Activated CD8-positive, alpha-beta memory T cell treated with anti-CD3 and anti-CD28 coated beads, Interleukin-2, amount 50 U/mL, for 1 hour (primary cell): Measurements from ENCODE around the gene CRYZL1.

ENCODE experiments used
- DNase-seq: peaks from one replicate; pipeline ENCODE4 v3.0.0-alpha.2; 2020; ENCODE audit errors: extremely low read depth

CRYZL1 gene

GRCh38 chr21:33560965-33561364 lies 80.6 kb downstream of the CRYZL1 start:
- DNase-seq = no peak

DNA sequence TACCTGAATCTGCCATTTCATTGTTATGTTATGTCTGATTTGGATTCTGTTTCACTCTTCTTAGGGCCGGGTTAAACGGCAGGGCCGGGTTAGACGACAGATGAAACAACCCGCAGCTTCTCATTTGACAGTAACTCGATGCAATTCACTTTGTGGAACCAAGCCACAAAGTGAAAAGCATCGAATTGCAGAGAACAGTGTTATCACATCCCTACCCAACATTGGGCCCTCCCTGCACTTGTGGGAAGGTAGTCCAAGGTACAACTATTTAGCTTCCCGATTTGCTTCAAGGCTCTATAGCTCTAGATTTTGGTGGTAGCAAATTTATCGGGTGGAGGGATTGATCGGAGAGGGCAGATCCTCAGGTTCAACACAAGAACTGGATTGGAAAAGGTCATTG lies 81.7 kb downstream of the CRYZL1 start:
- no peak for DNase-seq

GRCh38 chr21:33558777-33559421 lies 82.6 kb downstream of the CRYZL1 start:
- DNase-seq = no peak

GRCh38 chr21:33557447-33557846 lies 84.1 kb downstream of the CRYZL1 start:
- no peak for DNase-seq

GRCh38 chr21:33554982-33555344 lies 86.6 kb downstream of the CRYZL1 start:
- DNase-seq = no peak

- no peak for DNase-seq
These were observed 87.1 kb downstream of the CRYZL1 start for GRCh38 chr21:33554236-33554981.

DNA sequence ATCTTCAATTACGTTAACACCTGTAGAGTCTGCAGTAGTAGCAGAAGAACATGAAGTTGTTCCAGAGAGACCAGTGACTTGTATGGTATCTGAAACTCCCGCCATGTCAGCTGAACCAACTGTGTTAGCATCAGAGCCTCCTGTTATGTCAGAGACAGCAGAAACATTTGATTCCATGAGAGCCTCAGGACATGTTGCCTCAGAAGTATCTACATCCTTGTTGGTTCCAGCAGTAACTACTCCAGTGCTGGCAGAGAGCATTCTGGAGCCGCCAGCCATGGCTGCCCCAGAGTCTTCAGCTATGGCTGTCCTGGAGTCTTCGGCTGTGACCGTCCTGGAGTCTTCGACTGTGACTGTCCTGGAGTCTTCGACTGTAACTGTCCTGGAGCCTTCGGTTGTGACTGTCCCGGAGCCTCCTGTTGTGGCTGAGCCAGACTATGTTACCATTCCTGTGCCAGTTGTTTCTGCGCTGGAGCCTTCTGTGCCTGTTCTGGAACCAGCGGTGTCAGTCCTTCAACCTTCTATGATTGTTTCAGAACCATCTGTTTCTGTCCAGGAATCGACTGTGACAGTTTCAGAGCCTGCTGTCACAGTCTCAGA lies 88.4 kb downstream of the CRYZL1 start:
- no peak for DNase-seq

DNA sequence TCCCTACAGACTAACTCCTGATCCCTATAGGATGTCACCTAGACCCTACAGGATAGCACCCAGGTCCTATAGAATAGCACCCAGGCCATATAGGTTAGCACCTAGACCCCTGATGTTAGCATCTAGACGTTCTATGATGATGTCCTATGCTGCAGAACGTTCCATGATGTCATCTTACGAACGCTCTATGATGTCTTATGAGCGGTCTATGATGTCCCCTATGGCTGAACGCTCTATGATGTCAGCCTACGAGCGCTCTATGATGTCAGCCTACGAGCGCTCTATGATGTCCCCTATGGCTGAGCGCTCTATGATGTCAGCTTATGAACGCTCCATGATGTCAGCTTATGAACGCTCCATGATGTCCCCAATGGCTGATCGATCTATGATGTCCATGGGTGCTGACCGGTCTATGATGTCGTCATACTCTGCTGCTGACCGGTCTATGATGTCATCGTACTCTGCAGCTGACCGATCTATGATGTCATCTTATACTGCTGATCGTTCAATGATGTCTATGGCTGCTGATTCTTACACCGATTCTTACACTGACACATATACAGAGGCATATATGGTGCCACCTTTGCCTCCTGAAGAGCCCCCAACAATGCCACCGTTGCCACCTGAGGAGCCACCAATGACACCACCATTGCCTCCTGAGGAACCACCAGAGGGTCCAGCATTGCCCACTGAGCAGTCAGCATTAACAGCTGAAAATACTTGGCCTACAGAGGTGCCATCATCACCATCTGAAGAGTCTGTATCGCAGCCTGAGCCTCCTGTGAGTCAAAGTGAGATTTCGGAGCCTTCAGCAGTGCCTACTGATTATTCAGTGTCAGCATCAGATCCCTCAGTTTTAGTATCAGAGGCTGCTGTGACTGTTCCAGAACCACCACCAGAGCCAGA lies 89.2 kb downstream of the CRYZL1 start:
- DNase-seq = no peak

- no peak for DNase-seq
These were observed 89.9 kb downstream of the CRYZL1 start for GRCh38 chr21:33551664-33552063.

DNA sequence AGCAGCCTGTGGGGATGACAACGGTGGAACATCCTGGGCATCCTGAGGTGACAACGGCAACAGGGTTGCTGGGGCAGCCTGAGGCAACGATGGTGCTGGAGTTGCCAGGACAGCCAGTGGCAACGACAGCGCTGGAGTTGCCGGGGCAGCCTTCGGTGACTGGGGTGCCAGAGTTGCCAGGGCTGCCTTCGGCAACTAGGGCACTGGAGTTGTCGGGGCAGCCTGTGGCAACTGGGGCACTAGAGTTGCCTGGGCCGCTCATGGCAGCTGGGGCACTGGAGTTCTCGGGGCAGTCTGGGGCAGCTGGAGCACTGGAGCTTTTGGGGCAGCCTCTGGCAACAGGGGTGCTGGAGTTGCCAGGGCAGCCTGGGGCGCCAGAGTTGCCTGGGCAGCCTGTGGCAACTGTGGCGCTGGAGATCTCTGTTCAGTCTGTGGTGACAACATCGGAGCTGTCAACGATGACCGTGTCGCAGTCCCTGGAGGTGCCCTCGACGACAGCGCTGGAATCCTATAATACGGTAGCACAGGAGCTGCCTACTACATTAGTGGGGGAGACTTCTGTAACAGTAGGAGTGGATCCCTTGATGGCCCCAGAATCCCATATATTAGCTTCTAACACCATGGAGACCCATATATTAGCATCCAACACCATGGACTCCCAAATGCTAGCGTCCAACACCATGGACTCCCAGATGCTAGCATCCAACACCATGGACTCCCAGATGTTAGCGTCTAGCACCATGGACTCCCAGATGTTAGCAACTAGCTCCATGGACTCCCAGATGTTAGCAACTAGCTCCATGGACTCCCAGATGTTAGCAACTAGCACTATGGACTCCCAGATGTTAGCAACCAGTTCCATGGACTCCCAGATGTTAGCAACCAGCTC lies 90.5 kb downstream of the CRYZL1 start:
- no peak for DNase-seq

GRCh38 chr21:33549848-33550771 lies 91.4 kb downstream of the CRYZL1 start:
- DNase-seq = no peak

DNA sequence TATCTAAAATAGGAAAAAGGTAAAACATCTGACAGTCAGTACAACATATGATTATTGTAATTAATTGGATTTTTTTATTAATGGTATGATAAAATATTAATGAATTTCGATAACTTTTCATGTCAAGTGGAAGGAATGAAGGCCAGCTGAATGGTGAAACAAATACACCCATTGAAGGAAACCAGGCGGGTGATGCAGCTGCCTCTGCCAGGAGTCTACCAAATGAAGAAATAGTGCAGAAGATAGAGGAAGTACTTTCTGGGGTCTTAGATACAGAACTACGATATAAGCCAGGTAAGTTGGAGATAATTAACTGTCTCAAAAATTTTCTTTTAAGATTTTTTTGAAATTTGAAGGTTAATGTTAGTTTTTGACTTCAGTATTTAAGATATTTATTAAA lies 95.5 kb downstream of the CRYZL1 start:
- DNase-seq = no peak

DNA sequence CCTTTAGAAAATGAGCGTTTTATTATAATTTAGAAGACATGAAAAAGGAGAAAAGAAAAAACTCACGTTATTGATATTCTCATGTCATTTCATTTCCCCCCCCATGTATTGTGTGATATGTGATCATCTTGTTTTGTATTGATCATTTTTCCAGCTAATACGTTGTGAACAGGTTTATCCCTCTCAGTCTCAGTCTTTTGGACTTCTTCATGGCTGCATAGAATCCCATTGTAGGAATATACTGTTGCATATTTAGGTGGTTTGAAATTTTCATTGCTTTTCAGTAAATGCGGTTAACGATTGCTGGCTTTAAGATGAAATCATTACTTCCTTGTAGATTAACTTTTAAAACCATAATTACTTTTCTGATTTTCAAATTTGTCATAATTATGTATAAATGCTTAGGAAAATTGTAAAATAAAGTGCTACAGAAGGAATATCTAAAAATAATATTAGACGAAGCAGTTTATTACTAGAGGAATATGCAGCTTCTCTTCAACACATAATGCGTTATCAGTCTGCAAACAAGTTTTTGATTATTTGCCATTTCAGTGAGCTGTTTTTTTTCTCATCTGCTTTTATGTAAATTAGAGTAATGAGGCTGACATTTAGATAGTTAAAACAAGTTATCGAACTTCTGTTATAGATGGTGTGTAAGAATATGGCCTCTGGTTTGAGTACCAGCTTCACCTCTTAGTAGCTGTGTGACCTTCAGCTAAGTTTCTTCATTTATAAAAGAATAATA lies 96.9 kb downstream of the CRYZL1 start:
- no peak for DNase-seq

DNA sequence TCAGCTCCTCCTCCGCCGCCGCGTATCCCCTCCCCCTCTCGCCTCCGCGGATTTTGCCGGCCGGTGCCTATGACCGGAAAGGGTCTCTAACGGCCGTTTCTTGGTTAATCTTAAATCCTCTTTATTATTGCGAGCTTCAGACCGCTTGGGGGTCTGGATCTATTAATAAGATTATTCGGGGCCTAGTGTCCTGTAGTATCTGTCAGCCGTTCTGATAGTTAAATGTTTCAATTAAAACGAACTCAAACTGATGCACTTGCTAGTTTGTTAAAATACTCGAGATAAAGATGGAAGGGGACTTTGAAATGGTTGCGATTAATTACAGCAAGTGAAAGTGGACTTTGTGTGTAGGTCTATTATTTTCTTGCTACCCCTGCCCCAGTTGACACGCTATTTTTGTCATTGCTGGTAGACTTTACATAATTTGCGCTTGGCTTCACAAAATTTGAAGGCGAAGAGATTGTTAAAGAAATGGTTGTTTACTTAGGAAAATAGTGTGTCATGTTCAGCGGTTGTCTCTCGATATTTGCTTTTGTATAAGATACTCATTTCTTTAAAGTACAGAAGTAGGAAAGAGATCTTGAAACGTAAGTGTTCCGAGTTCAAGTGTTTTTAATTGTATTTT lies 97.9 kb downstream of the CRYZL1 start:
- peak; percentile 9 for DNase-seq

- DNase-seq = peak; percentile 93
These were observed 98.7 kb downstream of the CRYZL1 start, which contains the start of gene SON for GRCh38 chr21:33542640-33543504. Gene SON (plus strand): TSS chr21:33543038. CDS start chr21:33543093, 55 bp downstream.

DNA sequence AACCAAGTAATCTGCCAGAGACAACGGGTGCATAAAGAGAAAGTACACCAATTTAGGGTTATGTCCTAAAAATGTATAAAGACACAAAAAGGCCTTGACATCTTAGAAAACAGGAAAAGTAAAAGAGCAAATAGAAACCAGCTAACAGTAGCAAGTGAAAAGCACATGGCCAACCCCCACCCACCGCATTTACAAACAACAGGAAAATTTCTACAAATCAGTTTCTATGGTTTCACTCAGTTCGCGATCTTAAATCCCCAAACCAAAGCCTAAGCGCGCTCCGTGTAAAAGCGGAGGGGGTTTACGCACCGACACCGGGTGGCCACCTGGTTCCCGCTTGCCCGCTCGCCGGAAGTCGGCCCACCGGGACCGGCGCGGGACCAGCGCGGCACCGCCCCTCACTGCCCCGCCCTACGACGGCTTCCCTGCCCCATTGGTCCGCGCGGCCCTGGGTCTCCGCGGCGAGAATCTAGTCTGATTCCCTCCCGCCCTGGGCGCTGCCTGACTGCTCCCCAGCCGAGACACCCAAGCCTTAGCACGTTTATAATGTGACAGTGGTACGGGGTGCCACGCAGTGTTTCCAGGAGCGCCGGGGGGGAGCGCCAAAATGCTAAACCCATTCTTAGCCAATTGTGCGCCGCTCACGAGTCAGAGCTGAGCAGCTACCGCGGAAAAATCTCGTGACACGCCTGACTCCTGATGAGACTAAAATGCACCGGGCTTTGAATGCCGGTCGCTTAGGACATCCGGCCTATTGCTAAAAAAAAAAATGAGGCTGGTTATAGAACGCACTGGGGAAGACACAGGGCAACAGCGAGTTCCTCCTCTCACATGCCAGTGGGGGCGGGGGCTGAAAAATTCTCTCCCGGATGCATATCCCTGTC lies 99.5 kb downstream of the CRYZL1 start, which contains the start of gene GART:
Gene GART (minus strand): TSS at position 362 of the 884 bp plus-strand sequence. CDS start 2,802 bp downstream, outside the sequence.
- DNase-seq = peak; percentile 39
